GM21528 (cell line): ENCODE measurements around the gene SH2D2A.

Source experiments
- ATAC-seq: cut with Tn5 transposase; IDR thresholded peaks from one replicate; pipeline ENCODE4 v1.9.1; 2021; ENCODE audit warnings: mild to moderate bottlenecking, moderate library complexity; ENCODE audit not compliant: unreplicated experiment, low FRiP score

SH2D2A gene

DNA sequence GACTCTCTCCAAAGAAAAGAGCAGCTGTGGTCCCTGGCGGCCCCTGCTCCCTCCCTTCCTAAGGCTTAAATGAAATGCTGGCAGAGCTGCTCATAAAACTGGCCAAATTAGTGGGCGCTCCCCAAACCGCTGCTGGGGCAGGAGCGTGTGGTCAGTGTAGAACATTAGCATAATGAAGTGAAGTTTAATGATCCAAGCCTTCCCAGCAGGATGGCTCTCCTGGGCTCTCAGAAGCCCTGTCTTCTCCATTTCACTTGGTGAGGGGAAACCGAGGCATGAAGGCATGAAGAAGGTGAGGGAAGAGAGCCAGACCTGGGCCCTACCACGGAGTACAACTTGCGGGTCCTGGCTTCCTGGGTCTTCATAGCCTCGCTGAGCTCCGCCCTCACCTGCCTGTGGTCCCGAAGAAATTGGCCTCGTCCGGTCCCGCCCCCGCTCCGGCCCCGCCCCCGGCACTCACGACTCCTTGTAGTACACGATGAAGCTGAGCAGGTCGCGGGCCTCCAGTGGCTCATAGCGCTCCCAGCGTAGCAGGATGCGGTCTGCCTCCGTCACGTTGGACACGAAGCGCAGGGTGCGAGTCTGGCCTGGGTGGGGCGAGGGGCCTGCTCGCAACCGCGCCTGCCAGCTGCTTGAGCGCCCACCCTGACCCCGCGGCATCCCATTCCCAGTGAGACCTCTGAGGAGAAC, 32.0 kb upstream of the SH2D2A start:
- ATAC-seq: no peak

DNA sequence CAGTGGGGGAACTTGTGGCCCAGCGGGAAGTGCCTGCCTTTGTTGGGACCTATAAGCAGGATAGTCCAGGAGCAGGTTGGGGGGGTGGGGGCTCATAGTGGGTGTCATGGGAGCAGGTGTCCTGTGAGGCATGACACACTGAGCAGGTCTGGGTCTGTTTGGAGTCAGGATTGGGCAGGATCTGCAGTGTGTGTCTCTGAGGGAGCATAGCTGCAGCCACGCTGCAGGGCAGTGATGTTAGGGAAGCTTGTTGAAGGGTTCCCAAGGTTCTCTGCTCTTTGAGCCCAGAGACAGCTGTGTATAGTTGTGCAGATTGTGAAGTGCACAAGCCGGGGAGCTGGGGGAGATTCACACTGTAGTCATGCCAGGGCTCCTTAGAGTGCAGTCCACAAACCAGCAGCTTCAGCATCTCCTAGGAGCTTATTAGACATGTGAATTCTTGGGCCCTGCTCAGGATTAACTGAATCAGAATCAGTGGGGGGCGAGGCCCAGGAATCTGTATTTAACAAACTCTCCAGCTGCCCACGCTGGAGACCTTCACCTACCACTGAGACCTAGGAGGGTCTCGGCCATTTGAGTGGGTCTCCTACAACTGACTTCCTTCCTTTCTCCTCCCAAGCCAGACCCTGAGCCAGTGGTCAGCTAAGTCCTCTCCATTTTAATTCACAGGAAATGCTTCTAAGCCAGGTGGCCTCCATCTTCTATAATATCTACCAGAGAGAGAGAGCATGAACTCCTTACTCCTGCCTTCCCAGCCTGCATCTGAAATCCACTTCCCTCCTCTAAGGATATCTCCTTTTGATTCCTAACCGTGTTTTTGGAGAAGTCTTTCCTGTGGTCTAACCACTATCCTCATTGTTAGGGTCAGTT, 31.2 kb upstream of the SH2D2A start:
- no peak for ATAC-seq

DNA sequence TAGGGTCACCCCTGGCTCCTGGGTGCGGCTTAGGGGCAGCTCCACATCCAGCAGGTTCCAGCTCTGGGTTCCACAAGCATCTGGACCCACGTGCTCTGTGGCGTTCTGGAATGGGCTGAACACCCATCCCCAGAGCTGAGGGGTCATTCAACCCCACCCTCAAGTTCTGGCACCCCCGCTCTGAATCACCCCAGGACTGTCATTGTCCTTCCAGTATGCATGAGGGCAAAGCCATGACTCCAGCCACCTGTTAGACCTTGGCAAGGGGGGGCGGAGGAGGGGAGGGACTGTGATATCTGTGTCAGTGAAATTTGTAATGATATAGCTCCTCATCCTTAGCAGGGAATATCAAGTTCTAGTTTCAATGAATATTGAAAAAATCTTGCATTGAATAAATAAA, 30.0 kb upstream of the SH2D2A start:
- ATAC-seq: no peak

DNA sequence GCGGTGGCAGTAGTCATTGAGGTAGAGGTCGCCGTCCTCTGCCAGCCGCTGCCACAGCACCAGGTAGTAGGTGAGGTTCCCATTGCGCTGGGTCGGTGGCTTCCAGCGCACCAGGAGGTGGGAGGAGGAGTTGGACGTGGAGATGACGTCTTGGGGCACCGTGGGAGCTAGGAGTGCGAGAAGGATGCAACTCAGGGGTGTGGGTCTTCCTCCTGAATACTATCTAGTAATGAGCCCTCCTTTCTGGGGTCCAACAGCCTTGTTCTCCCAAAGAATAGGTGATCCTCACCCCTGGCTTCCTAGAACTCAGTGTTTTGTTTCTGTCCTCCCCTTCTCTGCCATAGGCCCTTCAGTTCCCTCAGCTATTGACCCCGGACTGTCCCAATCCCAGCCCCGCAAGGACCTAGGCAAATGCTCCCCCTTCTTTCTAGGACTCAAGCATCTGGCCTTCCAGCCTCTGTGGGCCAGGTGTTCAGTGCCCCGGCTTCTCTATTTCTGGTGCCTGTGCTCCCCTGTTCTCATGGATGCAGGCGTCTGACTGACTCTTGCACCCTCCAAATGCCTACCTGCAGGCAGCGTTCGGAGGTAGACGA, 29.4 kb upstream of the SH2D2A start:
- no peak for ATAC-seq

DNA sequence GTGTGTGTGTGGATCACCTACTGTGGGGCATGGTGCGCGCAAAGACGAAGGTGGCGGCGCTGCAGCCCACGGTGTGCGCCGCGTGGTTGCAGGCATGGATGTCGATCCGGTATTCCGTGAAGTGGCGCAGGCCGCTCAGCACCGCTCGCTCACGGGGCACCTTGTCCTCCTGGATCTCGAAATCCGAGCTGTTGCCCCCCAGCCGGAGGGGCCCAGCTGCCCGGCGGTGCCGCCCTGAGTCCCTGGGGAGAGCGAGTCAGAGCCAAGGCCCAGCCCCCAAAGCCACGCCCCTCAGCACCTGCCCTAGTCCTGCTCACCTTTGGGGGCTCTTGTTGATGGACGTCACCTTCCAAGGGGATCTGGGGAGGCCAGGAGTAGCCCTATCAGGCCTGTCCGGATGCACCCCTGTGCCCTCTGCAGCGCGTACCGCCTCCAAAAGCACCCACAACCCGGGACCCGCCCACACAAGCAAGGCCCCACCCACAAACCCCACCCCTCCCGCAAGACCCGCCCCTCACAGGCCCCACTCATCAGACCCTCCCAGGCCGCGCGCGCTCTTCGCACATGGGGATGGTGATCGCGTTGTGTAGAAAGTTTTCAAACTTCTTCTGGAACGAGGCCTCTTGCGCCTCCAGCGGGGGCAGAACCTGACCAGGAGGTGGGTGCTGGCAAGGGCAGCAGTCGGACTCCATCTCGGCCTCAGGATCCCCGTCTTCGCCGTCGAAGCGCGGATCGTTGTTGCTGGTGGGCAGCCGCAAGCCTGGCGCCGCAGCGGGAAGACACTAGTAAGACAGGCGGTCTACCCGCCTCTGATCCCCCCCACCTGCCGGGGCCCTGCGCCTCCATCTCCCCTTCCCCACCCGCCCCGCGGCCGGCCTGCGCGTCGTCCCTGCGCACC, 28.7 kb upstream of the SH2D2A start:
- no peak for ATAC-seq

DNA sequence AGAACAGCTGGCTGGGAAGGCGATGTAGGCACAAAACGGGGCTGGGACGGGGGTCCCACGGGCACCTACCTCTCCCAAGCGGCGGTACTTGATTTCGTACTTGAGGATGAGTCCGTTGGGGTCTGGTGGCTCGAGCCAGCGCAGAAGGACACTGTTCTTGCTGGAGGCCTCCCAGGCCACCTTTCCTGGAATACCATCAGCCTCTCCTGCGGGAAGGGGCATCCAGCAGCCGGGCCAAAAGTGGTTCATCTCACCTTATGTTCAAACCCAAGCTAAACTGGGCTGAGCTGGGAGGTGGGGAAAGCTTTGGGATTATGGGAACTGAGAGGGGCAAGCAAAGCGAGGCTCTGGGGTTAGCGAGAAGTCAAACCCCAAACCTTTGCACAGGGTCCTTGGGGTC, 28.0 kb upstream of the SH2D2A start:
- ATAC-seq: no peak

DNA sequence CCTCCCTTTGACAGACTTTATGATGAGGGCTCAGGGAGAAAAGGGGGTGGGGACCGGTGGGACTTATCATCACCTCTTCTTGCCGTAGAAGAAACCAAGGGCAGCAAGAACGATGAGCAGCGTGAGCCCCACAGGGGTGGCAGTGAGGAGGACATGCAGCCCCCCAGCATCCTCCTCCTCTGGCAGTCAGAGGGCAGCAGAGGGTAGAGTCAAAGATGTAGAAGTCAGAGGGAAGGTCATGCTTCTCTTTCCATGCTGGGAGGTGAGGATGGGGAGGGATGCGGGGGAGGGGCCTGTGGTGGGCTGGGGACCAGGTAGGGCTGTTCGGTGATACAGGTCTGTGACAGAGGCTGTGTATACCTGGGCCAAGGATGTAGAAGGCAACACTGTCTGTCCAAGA, 27.5 kb upstream of the SH2D2A start:
- ATAC-seq: no peak

DNA sequence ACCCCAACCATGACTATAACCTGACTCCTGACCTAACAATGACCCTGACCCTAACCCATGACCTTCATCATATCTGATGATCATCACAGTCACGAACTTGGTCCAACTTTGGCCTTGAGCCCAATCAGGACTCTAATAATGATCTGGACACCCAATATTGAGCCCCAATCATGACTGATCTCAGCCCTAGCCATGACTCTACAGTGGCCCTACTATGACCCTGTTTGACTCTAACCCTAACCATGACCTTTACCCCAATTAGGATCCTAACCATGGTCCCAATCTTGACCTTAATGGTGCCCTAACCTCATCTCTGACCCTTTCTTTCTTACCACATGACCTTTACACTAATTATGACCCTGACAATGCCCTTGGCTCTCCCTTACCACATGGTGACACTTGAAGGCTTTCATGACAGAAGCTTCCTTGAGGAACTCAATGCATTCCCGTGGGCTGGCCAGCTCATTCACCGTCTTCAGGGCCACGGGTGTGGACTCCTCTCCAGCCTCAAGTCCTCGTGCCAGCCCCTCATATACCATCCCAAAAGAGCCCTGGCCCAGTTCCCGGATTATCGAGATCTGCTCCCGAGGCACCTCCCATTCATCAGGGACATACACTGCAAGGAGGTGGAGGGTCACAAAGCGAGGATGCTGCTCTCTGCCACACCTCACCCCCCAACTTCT, 26.1 kb upstream of the SH2D2A start:
- no peak for ATAC-seq

DNA sequence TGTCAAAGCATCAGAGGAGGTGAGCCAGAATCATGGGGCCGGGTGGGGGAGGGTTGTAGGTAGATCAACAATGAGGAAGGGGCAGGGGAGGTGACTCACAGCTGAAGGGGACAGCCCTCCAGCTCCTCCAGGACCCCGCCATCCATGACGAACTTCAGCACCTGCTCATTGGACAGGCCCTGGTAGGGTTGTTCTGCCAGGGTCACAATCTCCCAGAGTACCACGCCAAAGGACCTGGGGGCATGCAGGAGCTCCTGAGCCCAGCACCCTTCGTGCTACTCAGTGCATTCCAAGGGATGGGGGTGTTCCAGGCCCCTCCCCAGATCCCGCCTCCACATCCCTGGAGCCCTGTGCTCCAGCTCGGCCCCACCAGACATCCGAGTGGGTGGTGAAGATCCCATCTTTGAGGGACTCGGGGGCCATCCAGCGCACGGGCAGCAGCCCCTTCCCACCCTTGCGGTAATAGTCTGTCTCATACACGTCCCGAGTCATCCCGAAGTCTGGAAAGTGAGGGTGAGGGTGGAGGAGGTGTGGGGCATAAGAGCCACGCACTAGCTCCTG, 24.7 kb upstream of the SH2D2A start:
- no peak for ATAC-seq

DNA sequence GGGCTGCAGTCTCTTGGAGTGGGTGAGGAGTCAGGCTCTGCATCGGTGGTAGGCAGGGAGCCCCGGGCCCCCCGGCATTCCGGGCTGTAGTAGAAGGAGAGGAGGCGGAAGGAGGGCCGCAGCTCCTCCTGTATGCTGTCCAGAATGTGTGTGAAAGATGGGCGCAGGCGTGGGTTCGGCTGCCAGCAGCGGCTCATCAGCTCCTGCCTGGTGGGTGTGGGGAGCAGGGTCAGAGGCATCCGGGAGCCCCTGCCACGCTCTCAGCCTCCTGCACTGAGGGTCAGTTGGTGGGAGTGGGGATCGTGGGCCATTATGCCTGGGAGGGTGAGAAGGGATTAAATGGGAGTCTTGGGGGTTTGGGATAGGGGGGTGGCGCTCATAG, 24.2 kb upstream of the SH2D2A start:
- no peak for ATAC-seq

DNA sequence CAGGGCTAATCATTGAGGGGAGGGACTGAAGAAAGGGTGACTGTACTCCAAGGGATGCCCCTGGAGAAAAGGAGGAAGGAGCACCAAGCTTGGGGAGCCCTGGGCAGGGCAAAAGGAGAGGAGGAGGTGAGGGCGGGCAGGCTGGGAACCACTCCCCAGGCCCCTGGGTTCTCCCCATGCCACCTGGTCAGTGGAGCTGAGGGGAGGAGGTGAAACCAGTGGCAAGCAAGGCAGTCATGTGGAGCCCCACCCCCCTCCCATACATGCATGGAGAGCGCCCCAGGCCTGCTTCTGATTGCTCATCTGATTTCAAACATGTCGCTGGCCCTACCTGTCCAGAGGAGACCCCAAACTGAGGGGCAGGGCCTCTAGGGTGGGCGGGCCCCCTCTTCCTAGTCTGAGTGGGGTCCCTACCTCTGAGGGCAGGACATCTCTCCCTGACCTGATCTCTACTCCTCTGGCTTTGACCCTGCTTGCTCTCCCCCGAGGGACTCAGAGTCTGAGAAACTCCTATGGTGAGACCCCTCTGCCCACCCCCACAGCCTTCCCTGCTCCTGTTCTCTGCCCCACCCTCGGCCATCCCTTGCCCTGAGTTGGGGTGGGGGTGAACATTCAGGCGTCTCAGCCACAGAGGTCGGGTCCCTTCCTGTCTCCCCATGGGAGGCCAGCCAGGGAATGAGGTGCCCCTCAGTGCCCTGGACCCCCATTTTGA, 23.7 kb upstream of the SH2D2A start:
- ATAC-seq: no peak

DNA sequence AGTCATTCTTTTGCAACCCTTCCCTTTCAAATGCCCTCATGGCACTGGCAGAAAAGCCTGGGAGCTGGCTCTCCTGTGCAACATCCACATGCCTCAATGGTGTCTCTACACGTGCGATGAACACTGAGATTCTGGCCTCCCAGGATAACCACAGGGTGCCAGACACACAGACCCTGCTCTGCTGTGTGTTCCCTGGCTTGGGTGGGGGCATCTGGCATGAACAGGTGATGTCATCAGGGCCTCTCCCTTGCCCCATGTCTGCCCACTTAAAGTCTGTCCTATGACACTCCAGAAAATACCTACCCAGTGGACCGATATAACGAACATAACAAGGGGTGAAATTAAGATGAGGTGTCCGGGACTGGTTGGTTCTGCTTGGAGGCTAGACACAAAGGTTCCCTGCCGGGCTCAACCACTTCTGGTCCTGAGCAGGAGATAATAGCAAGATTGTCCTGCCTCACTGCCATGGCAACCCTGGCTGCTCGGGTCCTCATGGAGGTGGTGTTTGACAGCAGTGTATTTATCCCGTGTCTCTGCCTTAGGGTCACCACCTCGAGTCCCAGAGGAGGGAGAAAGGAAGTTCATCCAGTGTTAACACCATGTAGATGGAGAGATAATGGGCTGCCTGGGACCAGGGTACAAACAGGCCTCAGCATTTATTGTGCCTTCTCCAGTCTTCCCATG, 22.9 kb upstream of the SH2D2A start:
- ATAC-seq: no peak

DNA sequence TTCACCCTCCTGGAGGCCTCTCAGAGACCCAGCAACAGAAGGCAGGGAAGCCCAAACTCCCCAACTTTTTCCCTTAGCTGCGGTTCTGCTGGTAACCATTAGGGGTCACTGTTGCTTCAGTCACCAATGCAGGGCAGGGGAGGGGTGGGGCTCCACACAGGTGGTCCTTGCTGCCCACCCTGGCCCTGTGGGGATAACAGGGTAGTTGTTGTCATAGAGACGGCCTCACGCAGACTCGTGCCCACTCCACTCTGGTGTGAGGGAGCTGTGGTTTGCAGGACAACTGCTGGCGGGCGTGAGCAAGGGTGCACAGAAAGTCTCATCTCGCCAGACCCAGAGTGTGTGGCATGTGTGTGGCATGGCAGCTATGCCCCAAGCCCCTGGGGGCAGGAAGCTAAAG, 22.3 kb upstream of the SH2D2A start:
- ATAC-seq: no peak

DNA sequence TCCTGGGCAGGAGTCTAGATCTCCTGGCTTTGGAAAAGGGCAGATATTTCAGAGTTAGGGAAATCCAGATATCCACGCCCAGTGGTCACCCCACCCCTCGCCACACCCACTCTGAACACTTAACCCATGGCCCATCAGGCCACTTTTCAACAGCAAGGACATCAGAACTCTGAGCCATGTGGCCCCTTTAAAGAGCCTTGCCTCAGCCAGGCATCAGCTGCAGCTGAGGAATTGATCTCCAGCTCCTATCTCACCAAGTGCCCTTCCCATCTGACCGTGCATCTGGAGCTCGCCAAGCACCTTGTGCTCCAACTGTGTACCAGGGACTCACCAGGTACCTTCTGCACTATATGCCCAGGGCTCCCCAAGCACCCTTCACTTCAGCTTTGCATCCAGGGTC, 20.2 kb upstream of the SH2D2A start:
- ATAC-seq: no peak

DNA sequence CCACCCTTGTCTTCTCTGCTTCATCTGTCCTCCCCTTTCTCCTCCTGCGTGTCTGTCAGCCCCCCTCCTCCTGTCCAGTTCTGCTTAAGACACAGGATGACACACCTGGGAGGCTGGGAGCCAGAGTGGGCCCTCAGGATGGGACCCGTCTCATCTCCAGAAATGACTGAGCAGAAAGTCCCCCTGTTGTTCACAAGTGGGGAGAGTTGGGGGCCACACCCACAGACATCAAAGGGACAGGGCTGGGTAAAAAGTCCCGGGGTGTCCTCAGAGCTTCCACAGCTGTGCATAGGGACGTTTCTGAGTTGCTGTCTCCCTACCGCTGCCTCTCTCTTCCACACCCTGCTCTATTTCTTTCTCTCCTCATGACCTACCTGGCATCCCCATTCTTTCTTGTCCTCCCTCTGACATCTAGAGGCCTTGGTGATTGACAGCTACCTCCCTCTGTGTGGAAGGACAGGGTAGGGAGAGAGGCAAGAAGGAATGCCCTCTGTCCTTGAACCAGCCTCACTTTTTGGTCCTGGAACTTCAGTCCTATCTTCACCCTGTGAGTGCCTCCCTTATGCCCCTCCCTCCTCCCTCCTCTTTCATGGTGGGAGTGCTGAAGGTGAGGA, 19.5 kb upstream of the SH2D2A start:
- no peak for ATAC-seq

DNA sequence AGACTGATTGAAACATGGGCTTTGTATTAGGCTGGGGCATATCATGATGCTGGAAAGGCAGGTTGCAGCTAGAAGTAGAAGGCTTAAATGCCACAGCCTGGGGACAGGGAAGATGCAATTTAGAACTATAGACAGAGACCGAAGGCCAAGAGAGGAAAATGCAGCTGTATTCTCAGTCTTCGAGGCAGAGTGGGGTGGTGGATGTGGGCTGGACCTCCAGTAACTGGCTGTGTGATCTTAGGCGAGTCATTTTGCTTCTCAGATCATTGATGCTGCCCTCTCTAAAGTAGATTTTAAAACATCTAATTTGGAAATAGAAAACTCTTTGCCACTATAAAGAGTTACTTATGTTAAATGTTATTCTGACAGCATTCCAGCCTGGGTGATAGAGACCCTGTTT, 17.7 kb upstream of the SH2D2A start:
- ATAC-seq: no peak

DNA sequence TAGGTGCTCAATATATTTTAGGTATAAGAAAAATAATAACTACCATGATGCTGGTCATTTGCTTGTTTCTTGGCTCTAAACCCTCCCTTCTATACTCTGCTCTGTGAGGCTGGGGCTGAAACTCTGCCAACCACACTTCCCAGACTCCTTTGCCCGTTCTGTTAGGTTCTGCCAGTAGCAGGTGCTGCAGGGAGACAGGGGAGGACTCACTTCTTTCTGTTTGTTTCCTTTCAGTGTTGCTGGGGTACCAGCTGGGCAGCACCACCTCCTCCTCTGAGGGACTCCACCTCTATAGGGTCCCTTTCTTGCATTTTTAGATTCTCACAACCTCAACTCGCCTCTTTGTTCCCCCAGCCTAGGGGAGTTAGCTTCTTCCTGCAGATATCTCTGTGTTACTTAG, 17.0 kb upstream of the SH2D2A start:
- ATAC-seq: no peak

DNA sequence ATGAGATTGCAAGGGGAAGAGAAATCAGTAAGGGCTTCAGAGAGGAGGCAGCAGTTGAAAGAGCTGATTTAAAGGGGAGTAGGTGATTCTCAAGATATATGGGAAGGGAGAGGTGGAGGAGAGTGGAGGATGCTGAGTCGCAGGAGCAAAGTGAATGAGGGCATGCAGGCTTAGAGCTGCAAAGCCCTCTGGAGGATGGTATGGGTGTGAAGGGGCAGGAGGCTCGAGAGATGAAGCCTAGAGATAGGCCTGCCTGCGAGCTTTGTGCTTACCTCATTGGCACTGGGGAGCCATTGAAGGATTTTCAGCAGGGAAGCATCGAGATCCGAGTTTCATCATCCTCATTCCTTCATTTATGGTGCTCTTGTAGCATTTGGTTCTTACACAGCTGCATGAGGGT, 15.8 kb upstream of the SH2D2A start:
- ATAC-seq: no peak
